HepG2 (cell line): ENCODE results near the gene UVSSA. TPM values are rescaled to one million over a fixed set of nuclear protein-coding genes. Genes with fewer than 3 reads are reported as not detected.

Experiments used
- ARNT2 ChIP-seq: sonication (generic); formaldehyde crosslinking; IDR thresholded peaks from 2 replicates; pipeline ENCODE4 v1.8.0; 2022; ENCODE audit warnings: mild to moderate bottlenecking, low read depth, missing genetic modification reagents, moderate library complexity
- FOXA3 ChIP-seq: IDR thresholded peaks from 2 replicates; pipeline ENCODE4 v1.6.1; 2016; ENCODE audit warnings: missing genetic modification reagents, missing compliant biosample characterization
- GRHL1 ChIP-seq: sonication (generic); formaldehyde crosslinking; conservative IDR thresholded peaks from 2 replicates; pipeline ENCODE4 v1.8.0; 2022; ENCODE audit warnings: missing genetic modification reagents
- HES4 ChIP-seq: sonication (generic); formaldehyde crosslinking; IDR thresholded peaks from 2 replicates; pipeline ENCODE4 v1.9.0; 2021; ENCODE audit warnings: mild to moderate bottlenecking, missing genetic modification reagents, borderline replicate concordance
- HNRNPK ChIP-seq: fragments of 200-400 bp; formaldehyde crosslinking; IDR thresholded peaks from 2 replicates; pipeline ENCODE4 v1.6.1; 2018; ENCODE audit warnings: low read length, low read depth, moderate library complexity, mild to moderate bottlenecking; ENCODE audit not compliant: poor library complexity, severe bottlenecking
- NR3C1 ChIP-seq: sonication (generic); formaldehyde crosslinking; IDR thresholded peaks from 2 replicates; pipeline ENCODE4 v1.4.0; 2020; ENCODE audit warnings: missing genetic modification reagents
- THRA ChIP-seq: sonication (generic); formaldehyde crosslinking; IDR thresholded peaks from 2 replicates; pipeline ENCODE4 v1.4.0; 2020; ENCODE audit warnings: missing genetic modification reagents, borderline replicate concordance
- ZNF138 ChIP-seq: sonication (generic); formaldehyde crosslinking; IDR thresholded peaks from 2 replicates; pipeline ENCODE4 v1.5.0; 2020; ENCODE audit warnings: mild to moderate bottlenecking, low read depth, missing genetic modification reagents
- ZNF280D ChIP-seq: sonication (generic); formaldehyde crosslinking; IDR thresholded peaks from 2 replicates; pipeline ENCODE4 v1.5.1; 2020; ENCODE audit warnings: mild to moderate bottlenecking, missing genetic modification reagents
- ZNF431 ChIP-seq: sonication (generic); formaldehyde crosslinking; IDR thresholded peaks from 2 replicates; pipeline ENCODE4 v1.9.0; 2022; ENCODE audit warnings: missing genetic modification reagents, low read depth, mild to moderate bottlenecking, borderline replicate concordance
- ZNF432 ChIP-seq: sonication (generic); formaldehyde crosslinking; IDR thresholded peaks from 2 replicates; pipeline ENCODE4 v1.5.0; 2020; ENCODE audit warnings: missing genetic modification reagents, mild to moderate bottlenecking, borderline replicate concordance
- ZNF687 ChIP-seq: sonication (generic); formaldehyde crosslinking; IDR thresholded peaks from 2 replicates; pipeline ENCODE4 v1.5.1; 2020; ENCODE audit warnings: mild to moderate bottlenecking, missing genetic modification reagents, moderate library complexity
- polyA plus RNA-seq, 8 experiments: library from polyadenylated mRNA; depleted of rRNA in 3 of 8; stranded (reverse) in 7 of 8; unstranded in 1 of 8; fragments of >200 nt; fragmentation: Illumina TruSeq in 4 of 8; extraction: Trizol in 4 of 8; gene quantifications; 2 replicates each; pipeline versions ENCODE4 v1.2.1 to v1.2.3, GENCODE V29; 2011 to 2016; ENCODE audit warnings: low read depth in 4 of 8, missing spikeins in 1 of 8, mixed read lengths in 1 of 8; ENCODE audit not compliant: insufficient read depth in 1 of 8
- total RNA-seq, 5 experiments: library from RNA; depleted of rRNA; stranded (reverse); fragments of >200 nt; fragmentation: Illumina TruSeq; extraction: Trizol; gene quantifications; 2 replicates each; pipeline ENCODE4 v1.2.3, GENCODE V29; 2016; ENCODE audit warnings: low read depth in 1 of 5
- TF ChIP-seq, protein P1 (sequence below): sonication (generic); formaldehyde crosslinking; IDR thresholded peaks from 2 replicates; pipeline ENCODE4 v1.4.0; 2020; ENCODE audit warnings: missing genetic modification reagents
- TF ChIP-seq, protein P2 (sequence below): sonication (generic); formaldehyde crosslinking; IDR thresholded peaks from 2 replicates; pipeline ENCODE4 v1.8.1; 2023; ENCODE audit warnings: mild to moderate bottlenecking, missing genetic modification reagents

Gene UVSSA
- total and polyA plus RNA-seq, 2 of the 13 experiments (the other 11 are each of a cell fraction or from before 2014, with no cell fraction given), result 4.6 to 8.4 TPM

DNA sequence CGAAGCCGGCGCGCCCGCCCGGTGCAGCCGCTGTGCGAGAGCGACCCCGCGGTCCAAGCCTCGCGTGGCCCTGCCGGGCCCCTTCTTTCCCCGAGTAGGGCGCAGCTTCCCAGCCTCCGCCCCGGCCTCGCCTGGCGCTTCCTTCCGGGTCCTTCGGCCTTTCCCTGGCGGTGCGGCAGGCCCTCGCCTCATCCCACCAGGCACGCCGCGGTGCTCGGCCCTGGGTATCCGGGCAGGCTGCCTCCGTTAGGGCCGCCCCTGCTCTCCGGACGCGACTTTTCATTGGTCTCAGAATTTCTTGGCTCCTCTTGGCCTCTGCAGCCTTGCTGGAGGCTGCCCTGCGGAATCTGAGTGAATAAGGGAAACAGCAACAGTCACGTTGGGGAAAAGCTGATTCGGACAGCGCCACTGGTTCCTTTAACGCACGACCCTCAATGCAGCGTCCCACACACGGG is 429 bp downstream of the UVSSA start (continued):
- TF ChIP-seq HNRNPK (no peak), ZNF431 (CRISPR knock-in tag) (no peak), ZNF432 (no peak), THRA (CRISPR knock-in tag) (no peak), GRHL1 (CRISPR knock-in tag) (no peak), ZNF280D (no peak), FOXA3 (CRISPR knock-in tag) (no peak), ARNT2 (CRISPR knock-in tag) (no peak; the same call in 1 of the 2 replicates), HES4 (0 out of 2 replicates have a peak, but pooled peaks have one; percentile 88), ZNF138 (CRISPR knock-in tag) (no peak), ZNF687 (CRISPR knock-in tag) (peak; percentile 32), NR3C1 (no peak)
- TF ChIP-seq, protein P1, sequence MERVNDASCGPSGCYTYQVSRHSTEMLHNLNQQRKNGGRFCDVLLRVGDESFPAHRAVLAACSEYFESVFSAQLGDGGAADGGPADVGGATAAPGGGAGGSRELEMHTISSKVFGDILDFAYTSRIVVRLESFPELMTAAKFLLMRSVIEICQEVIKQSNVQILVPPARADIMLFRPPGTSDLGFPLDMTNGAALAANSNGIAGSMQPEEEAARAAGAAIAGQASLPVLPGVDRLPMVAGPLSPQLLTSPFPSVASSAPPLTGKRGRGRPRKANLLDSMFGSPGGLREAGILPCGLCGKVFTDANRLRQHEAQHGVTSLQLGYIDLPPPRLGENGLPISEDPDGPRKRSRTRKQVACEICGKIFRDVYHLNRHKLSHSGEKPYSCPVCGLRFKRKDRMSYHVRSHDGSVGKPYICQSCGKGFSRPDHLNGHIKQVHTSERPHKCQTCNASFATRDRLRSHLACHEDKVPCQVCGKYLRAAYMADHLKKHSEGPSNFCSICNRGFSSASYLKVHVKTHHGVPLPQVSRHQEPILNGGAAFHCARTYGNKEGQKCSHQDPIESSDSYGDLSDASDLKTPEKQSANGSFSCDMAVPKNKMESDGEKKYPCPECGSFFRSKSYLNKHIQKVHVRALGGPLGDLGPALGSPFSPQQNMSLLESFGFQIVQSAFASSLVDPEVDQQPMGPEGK (CRISPR knock-in tag), result no peak
- TF ChIP-seq, protein P2, sequence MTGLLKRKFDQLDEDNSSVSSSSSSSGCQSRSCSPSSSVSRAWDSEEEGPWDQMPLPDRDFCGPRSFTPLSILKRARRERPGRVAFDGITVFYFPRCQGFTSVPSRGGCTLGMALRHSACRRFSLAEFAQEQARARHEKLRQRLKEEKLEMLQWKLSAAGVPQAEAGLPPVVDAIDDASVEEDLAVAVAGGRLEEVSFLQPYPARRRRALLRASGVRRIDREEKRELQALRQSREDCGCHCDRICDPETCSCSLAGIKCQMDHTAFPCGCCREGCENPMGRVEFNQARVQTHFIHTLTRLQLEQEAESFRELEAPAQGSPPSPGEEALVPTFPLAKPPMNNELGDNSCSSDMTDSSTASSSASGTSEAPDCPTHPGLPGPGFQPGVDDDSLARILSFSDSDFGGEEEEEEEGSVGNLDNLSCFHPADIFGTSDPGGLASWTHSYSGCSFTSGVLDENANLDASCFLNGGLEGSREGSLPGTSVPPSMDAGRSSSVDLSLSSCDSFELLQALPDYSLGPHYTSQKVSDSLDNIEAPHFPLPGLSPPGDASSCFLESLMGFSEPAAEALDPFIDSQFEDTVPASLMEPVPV, result no peak
